ENCODE data around the gene CD22.

- TF ChIP-seq MXI1 (conservative IDR thresholded peaks at IDR 0.05; ENCODE audit: poor library complexity, severe bottlenecking) (no peak), EP300 (conservative IDR thresholded peaks at IDR 0.05; ENCODE audit: poor library complexity, severe bottlenecking) (no peak), CTCF (IDR thresholded peaks at IDR 0.05; ENCODE audit: poor library complexity, severe bottlenecking) (no peak), EZH2 (IDR thresholded peaks at IDR 0.05; ENCODE audit: borderline replicate concordance, insufficient read depth, low read length, poor library complexity, severe bottlenecking) (no peak), REST (IDR thresholded peaks at IDR 0.05; ENCODE audit: borderline replicate concordance) (no peak), TAF1 (IDR thresholded peaks at IDR 0.05; ENCODE audit: low read depth) (no peak)
Observed at GRCh38 chr19:35301961-35302360, 27.0 kb upstream of the CD22 start.

Data from neural cell (in vitro differentiated cells).